ENCODE data around the gene LARP4.

- TF ChIP-seq EZH2 (IDR thresholded peaks at IDR 0.05; ENCODE audit: low read depth, unreplicated experiment) (no peak), NANOG (IDR thresholded peaks at IDR 0.05; ENCODE audit: borderline replicate concordance) (no peak), EZH2phosphoT487 (IDR thresholded peaks at IDR 0.05; ENCODE audit: unreplicated experiment) (no peak)
Measured at GRCh38 chr12:50398931-50399330, 1.8 kb upstream of the LARP4 start.
